GM12878 (cell line): ENCODE data around the gene FUS. TPM values are rescaled to one million over a fixed set of nuclear protein-coding genes. Genes with fewer than 3 reads are reported as not detected.

ENCODE experiments used
- ATAC-seq: fragments of 200-7000 bp; cut with Tn5 transposase; 3 replicates; pipeline ENCODE4 v1.9.1; 2020; ENCODE audit warnings: mild to moderate bottlenecking, moderate library complexity
- BruUV-seq: library from RNA; stranded (reverse); fragments of 400-500 nt; replicated peaks from 2 replicates; lab custom pipeline; 2021; lab: Mats Ljungman, UMichigan
- CTCF ChIA-PET: fragments of 300-600 bp; sonication (Branson Sonifier 250); formaldehyde crosslinking; extraction: SDS; loops from one replicate; lab custom pipeline; 2021; ENCODE audit warnings: inconsistent platforms; lab: Yijun Ruan, JAX
- POLR2A ChIA-PET: fragments of 350-600 bp; formaldehyde crosslinking; extraction: SDS; loops from one replicate; lab custom pipeline; 2021; ENCODE audit warnings: inconsistent platforms; lab: Charles Lee
- RAD21 ChIA-PET: fragments of 300-600 bp; sonication (Branson Sonifier 250); formaldehyde crosslinking; loops from one replicate; lab custom pipeline; 2023; ENCODE audit warnings: antibody characterized with exemption; ENCODE audit not compliant: unreplicated experiment; lab: Charles Lee
- SMC1A ChIA-PET: fragments of 300-600 bp; sonication (Branson Sonifier 250); formaldehyde crosslinking; loops from one replicate; lab custom pipeline; 2023; ENCODE audit not compliant: unreplicated experiment, uncharacterized antibody; lab: Charles Lee
- DNase-seq: peaks from one replicate; pipeline ENCODE4 v3.0.0-alpha.2; 2011; ENCODE audit warnings: low read depth, low spot score
- FAIRE-seq: peaks from 3 replicates; lab custom pipeline; 2011; peaks lifted over from hg19 to GRCh38; lab: Jason Lieb, UNC
- H2AFZ ChIP-seq: 2 replicates; pipeline ENCODE4 v1.6.0; 2011; ENCODE audit warnings: low read depth, low read length, control low read depth; ENCODE audit not compliant: control insufficient read depth
- H3K27ac ChIP-seq: 2 replicates; pipeline ENCODE4 v1.5.1; 2011; ENCODE audit warnings: control low read depth; ENCODE audit not compliant: control insufficient read depth, insufficient read depth
- H3K27me3 ChIP-seq, 2 experiments: replicated peaks in 1 of 2; 2 replicates each; pipeline versions ENCODE4 v1.6.0 to v1.6.1; 2011; ENCODE audit warnings: low read length in 1 of 2; ENCODE audit not compliant: control insufficient read depth in 2 of 2, insufficient read depth in 2 of 2
- H3K36me3 ChIP-seq, 2 experiments: 2 replicates each; pipeline ENCODE4 v1.5.1; 2011; ENCODE audit warnings: low read length in 1 of 2; ENCODE audit not compliant: control insufficient read depth in 2 of 2, insufficient read depth in 2 of 2
- H3K4me1 ChIP-seq: 2 replicates; pipeline ENCODE4 v1.6.1; 2011; ENCODE audit warnings: mild to moderate bottlenecking, low read length, moderate library complexity, mixed read lengths; ENCODE audit not compliant: control insufficient read depth, insufficient read depth
- H3K4me2 ChIP-seq: 2 replicates; pipeline ENCODE4 v1.6.0; 2011; ENCODE audit warnings: control low read depth; ENCODE audit not compliant: control insufficient read depth, insufficient read depth
- H3K4me3 ChIP-seq: fragments of 200-600 bp; sonication (generic); 2 replicates; pipeline ENCODE4 v1.5.1; 2016
- H3K79me2 ChIP-seq: 2 replicates; pipeline ENCODE4 v1.6.0; 2011; ENCODE audit warnings: low read length; ENCODE audit not compliant: control insufficient read depth, insufficient read depth
- H3K9ac ChIP-seq: 2 replicates; pipeline ENCODE4 v1.8.0; 2011; ENCODE audit warnings: low read length, control low read depth, mixed read lengths; ENCODE audit not compliant: control insufficient read depth, insufficient read depth
- H3K9me3 ChIP-seq: replicated peaks from 3 replicates; pipeline ENCODE4 v1.5.1; 2011; ENCODE audit warnings: mild to moderate bottlenecking, low read length; ENCODE audit not compliant: control insufficient read depth, insufficient read depth
- H4K20me1 ChIP-seq: 2 replicates; pipeline ENCODE4 v1.6.0; 2011; ENCODE audit not compliant: control insufficient read depth, insufficient read depth
- CBFB ChIP-seq: IDR thresholded peaks from 2 replicates; pipeline ENCODE4 v1.6.1; 2016; ENCODE audit warnings: antibody characterized with exemption, low read depth
- CBX3 ChIP-seq: fragments of 200-600 bp; sonication (generic); IDR thresholded peaks from 2 replicates; pipeline ENCODE4 v1.6.1; 2016; ENCODE audit warnings: low read depth, borderline replicate concordance
- CREM ChIP-seq: IDR thresholded peaks from 2 replicates; pipeline ENCODE4 v1.6.1; 2014; ENCODE audit warnings: antibody characterized with exemption, low read depth
- CTCF ChIP-seq, 3 experiments: IDR thresholded peaks in 2 of 3; conservative IDR thresholded peaks in 1 of 3; 2 replicates each; pipeline ENCODE4 v1.5.1; 2011; ENCODE audit warnings: low read depth in 3 of 3, low read length in 3 of 3, mild to moderate bottlenecking in 3 of 3, control low read depth in 2 of 3, moderate library complexity in 2 of 3, inconsistent platforms in 1 of 3, mixed read lengths in 1 of 3; ENCODE audit not compliant: control insufficient read depth in 2 of 3, insufficient read depth in 1 of 3; ENCODE audit errors: extremely low read depth in 1 of 3
- EED ChIP-seq: sonication (generic); IDR thresholded peaks from 2 replicates; pipeline ENCODE4 v1.6.1; 2016; ENCODE audit warnings: antibody characterized with exemption, low read depth
- HDAC2 ChIP-seq: fragments of 200-600 bp; sonication (generic); IDR thresholded peaks from 2 replicates; pipeline ENCODE4 v1.6.1; 2017
- NRF1 ChIP-seq: conservative IDR thresholded peaks from 2 replicates; pipeline ENCODE4 v1.6.1; 2011; ENCODE audit warnings: mild to moderate bottlenecking, low read depth, low read length, improper control_type of control experiment
- POU2F2 ChIP-seq: IDR thresholded peaks from 3 replicates; pipeline ENCODE4 v1.6.1; 2011; ENCODE audit warnings: low read depth, mild to moderate bottlenecking, low read length, borderline replicate concordance
- RAD21 ChIP-seq: IDR thresholded peaks from 2 replicates; pipeline ENCODE4 v1.6.1; 2011; ENCODE audit warnings: mild to moderate bottlenecking, low read depth, low read length, moderate library complexity; ENCODE audit not compliant: insufficient read depth
- RB1 ChIP-seq: fragments of 450-650 bp; formaldehyde crosslinking; IDR thresholded peaks from 2 replicates; pipeline ENCODE4 v1.6.1; 2017; ENCODE audit warnings: mild to moderate bottlenecking, borderline replicate concordance
- SKIL ChIP-seq: fragments of 450-650 bp; IDR thresholded peaks from 2 replicates; pipeline ENCODE4 v1.6.1; 2017; ENCODE audit warnings: mild to moderate bottlenecking, low read depth, inconsistent platforms; ENCODE audit not compliant: poor library complexity, severe bottlenecking
- SP1 ChIP-seq: IDR thresholded peaks from one replicate; pipeline ENCODE4 v1.6.1; 2011; ENCODE audit warnings: low read depth, low read length
- SUZ12 ChIP-seq: fragments of 200-600 bp; sonication (generic); IDR thresholded peaks from one replicate; pipeline ENCODE4 v1.6.1; 2018; ENCODE audit warnings: antibody characterized with exemption, mild to moderate bottlenecking; ENCODE audit not compliant: unreplicated experiment
- ZNF384 ChIP-seq: IDR thresholded peaks from 2 replicates; pipeline ENCODE4 v1.6.1; 2012; ENCODE audit warnings: low read depth, mild to moderate bottlenecking, low read length, improper control_type of control experiment, borderline replicate concordance
- WGBS: methylation state at CpG from one replicate; pipeline ENCODE4 v1.1.6; 2016; ENCODE audit warnings: low lambda C conversion rate; ENCODE audit not compliant: insufficient replicate concordance, insufficient coverage; ENCODE audit errors: missing lambda C conversion rate; 5-methylcytosine and 5-hydroxymethylcytosine counted together
- in situ Hi-C: fragments of 300-500 bp; cut with MboI; formaldehyde crosslinking; loops from 9 replicates; pipeline ENCODE4 v1.14.3; 2018; ENCODE audit warnings: mixed read lengths
- intact Hi-C: fragments of 100-400 bp; cut with micrococcal nuclease; formaldehyde crosslinking; loops from one replicate; pipeline ENCODE4 v1.14.2; 2022; ENCODE audit not compliant: unreplicated experiment
- polyA plus RNA-seq, 11 experiments: library from polyadenylated mRNA; depleted of rRNA in 4 of 11; unstranded in 6 of 11; stranded (reverse) in 5 of 11; fragments of >200 nt; fragmentation: Nextera tagmentation in 4 of 11; fragmentation: Illumina TruSeq in 1 of 11; extraction: Ambion mirVana in 4 of 11; extraction: Trizol in 1 of 11; gene quantifications; 1 replicate in 1 of 11; 2 replicates in 10 of 11; pipeline versions ENCODE4 v1.2.1 to v1.2.3, GENCODE V29; 2011 to 2016; ENCODE audit warnings: inconsistent platforms in 2 of 11, missing spikeins in 2 of 11, low read depth in 1 of 11
- total RNA-seq, 4 experiments: library from RNA; depleted of rRNA in 3 of 4; stranded (reverse); fragments of >200 nt in 3 of 4; fragmentation: Illumina TruSeq in 1 of 4; extraction: Trizol in 1 of 4; gene quantifications; 2 replicates each; pipeline versions ENCODE4 v1.2.1 to v1.2.3, GENCODE V29; 2013 to 2021

FUS gene
- total and polyA plus RNA-seq, 10 of the 15 experiments (the other 5 are each of a cell fraction or from before 2014, with no cell fraction given), result 46.8 to 521 (median 347) TPM

DNA sequence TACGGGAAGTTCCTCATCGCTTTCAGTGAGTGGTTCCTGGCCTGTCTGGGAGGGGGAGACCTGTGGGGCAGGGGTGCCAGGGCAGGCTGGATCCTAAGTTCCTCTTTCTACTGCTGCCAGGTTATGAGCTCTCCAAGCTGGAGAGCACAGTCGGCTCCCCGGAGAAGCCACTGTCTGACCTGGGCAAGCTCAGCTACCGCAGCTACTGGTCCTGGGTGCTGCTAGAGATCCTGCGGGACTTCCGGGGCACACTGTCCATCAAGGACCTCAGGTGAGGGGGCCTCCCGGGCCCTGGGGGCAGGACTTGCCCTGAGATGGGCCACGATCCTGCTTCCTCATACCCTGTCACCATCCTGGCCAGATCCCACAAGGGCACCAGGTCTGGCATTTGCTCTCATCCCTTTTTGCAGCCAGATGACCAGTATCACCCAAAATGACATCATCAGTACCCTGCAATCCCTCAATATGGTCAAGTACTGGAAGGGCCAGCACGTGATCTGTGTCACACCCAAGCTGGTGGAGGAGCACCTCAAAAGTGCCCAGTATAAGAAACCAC is 49.5 kb upstream of the FUS start:
- Histone ChIP-seq H3K4me1 (no peaks in the 10 kb centered on the region), H3K27ac (no peak overlapping the region), H3K9ac (no peak overlapping the region), H3K27me3 (no peaks in the 10 kb centered on the region), H4K20me1 (no peaks in the 10 kb centered on the region)
- in situ Hi-C loops (no loop called here), intact Hi-C loops (no loop called here)
- ChIA-PET POLR2A (no interaction called here), RAD21 (interaction anchor here (0.5 kb wide), 2 partner anchors 21 to 36 kb away, joined by 3 read pairs; partner anchors contain the start of gene VKORC1)
- TF ChIP-seq RAD21, result no peak
- TF ChIP-seq CREM, result no peak
- no peak for TF ChIP-seq NRF1
- TF ChIP-seq ZNF384, result no peak
- TF ChIP-seq SUZ12, result no peak
- TF ChIP-seq RB1, result no peak
- TF ChIP-seq POU2F2, result no peak
- TF ChIP-seq, all 136 proteins: peak for 0
- Histone ChIP-seq H3K79me2 (no peaks in the 10 kb centered on the region), H3K4me2 (no peak overlapping the region), H3K4me3 (no peak overlapping the region), H3K9me3 (no peaks in the 10 kb centered on the region), H2AFZ (no peak overlapping the region), H3K36me3 (no peaks in the 10 kb centered on the region; a peak in 2 of 4 replicates)
- CTCF ChIA-PET, result no interaction called here
- BruUV-seq, result TSS peak; percentile 65
- no peak for DNase-seq
- ATAC-seq, result no peak
- SMC1A ChIA-PET, result no interaction called here
- no peak for FAIRE-seq
- WGBS, result 98% methylated on average over 10 of the region's 10 CpGs

DNA sequence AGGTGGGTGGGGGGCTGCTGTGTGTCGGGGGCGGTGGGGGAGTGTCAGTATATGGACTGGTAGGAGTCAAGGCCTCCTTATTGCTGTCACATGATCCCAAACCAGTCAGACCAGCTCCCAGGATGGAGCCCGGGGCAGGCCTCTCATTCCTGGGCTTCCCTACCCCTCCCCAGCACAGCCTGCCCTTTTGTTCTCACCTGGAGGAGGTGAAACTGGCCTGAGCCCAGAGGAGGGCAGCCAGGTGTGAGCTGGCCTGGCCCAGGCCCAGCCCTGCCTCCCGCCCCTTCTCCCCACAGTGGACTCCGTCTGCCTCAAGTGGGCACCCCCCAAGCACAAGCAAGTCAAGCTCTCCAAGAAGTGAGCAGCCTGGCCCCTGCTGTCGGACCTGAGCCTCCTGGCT is 49.0 kb upstream of the FUS start:
- H3K9me3 ChIP-seq, result no peaks in the 10 kb centered on the region
- no peak overlapping the region for H2AFZ ChIP-seq
- no peaks in the 10 kb centered on the region for H3K4me1 ChIP-seq
- FAIRE-seq (no peak), ATAC-seq (no peak), DNase-seq (no peak)
- H3K9ac ChIP-seq, result no peak overlapping the region
- H3K79me2 ChIP-seq, result no peaks in the 10 kb centered on the region
- intact Hi-C loops (no loop called here), in situ Hi-C loops (no loop called here)
- SMC1A ChIA-PET, result no interaction called here
- no peaks in the 10 kb centered on the region for H4K20me1 ChIP-seq
- no peak overlapping the region for H3K4me3 ChIP-seq
- CTCF ChIA-PET, result no interaction called here
- H3K27ac ChIP-seq, result no peak overlapping the region
- 82% methylated on average over 4 of the region's 6 CpGs for WGBS
- no peaks in the 10 kb centered on the region for H3K27me3 ChIP-seq
- RAD21 ChIA-PET, result interaction anchor here (0.5 kb wide), 1 partner anchor 21 kb away, joined by 3 read pairs; no protein-coding TSS in a partner anchor
- no peaks in the 10 kb centered on the region; a peak in 2 of 4 replicates for H3K36me3 ChIP-seq
- no TSS peak for BruUV-seq
- H3K4me2 ChIP-seq, result no peak overlapping the region
- POLR2A ChIA-PET, result no interaction called here
- TF ChIP-seq CBFB (no peak), SKIL (no peak), EED (no peak), CTCF (IDR thresholded peaks at IDR 0.05 in 2 of 3, conservative IDR thresholded peaks at IDR 0.05 in 1 of 3; ENCODE audit: control insufficient read depth in 2 of 3, extremely low read depth in 1 of 3, insufficient read depth in 1 of 3, low read depth in 3 of 3, low read length in 3 of 3) (no peak), HDAC2 (no peak), SP1 (no peak), CBX3 (no peak)
